Activated CD8-positive, alpha-beta memory T cell treated with anti-CD3 and anti-CD28 coated beads for 36 hours (primary cell): ENCODE results near the gene CAPZA1. TPM values are rescaled to one million over a fixed set of nuclear protein-coding genes. Genes with fewer than 3 reads are reported as not detected.

ENCODE experiments used
- CTCF ChIA-PET: fragments of 350-600 bp; sonication (Branson Sonifier 250); formaldehyde crosslinking; loops from one replicate; lab custom pipeline; 2021; ENCODE audit warnings: antibody characterized with exemption; lab: Charles Lee
- POLR2A ChIA-PET: fragments of 350-600 bp; sonication (Branson Sonifier 250); formaldehyde crosslinking; loops from one replicate; lab custom pipeline; 2021; ENCODE audit warnings: antibody characterized with exemption; lab: Charles Lee
- total RNA-seq, 2 experiments: library from RNA; stranded (reverse); gene quantifications; one replicate each; pipeline ENCODE4 v1.2.3, GENCODE V29; 2021

CAPZA1 gene
- total RNA-seq: 100 to 1,000 TPM; 257 to 261 TPM

- ChIA-PET POLR2A (interaction anchor here (0.5 to 1.2 kb wide), 5 partner anchors 41 to 336 kb away, joined by 3 to 7 read pairs (median 3); partner anchors contain the start of genes MOV10 and SLC16A1), CTCF (interaction anchor here (1.0 to 2.5 kb wide), 2 partner anchors 50 to 229 kb away, joined by 3 to 8 read pairs; no protein-coding TSS in a partner anchor)
These were observed at the start of gene CAPZA1 for GRCh38 chr1:112619518-112620376. Gene CAPZA1 (plus strand): TSS chr1:112619832. CDS start chr1:112619845, 13 bp downstream.

GRCh38 chr1:112575154-112575804, 44.4 kb upstream of the CAPZA1 start:
- CTCF ChIA-PET: no interaction called here
- POLR2A ChIA-PET: no interaction called here

GRCh38 chr1:112576240-112576639, 43.4 kb upstream of the CAPZA1 start:
- ChIA-PET CTCF (no interaction called here), POLR2A (no interaction called here)

- ChIA-PET POLR2A (no interaction called here), CTCF (interaction anchor here (0.6 to 1.4 kb wide), 2 partner anchors 10 to 36 kb away, joined by 3 read pairs; no protein-coding TSS in a partner anchor)
These were observed 39.7 kb upstream of the CAPZA1 start for GRCh38 chr1:112579801-112580510.

GRCh38 chr1:112581586-112582192, 37.9 kb upstream of the CAPZA1 start:
- ChIA-PET POLR2A (no interaction called here), CTCF (interaction anchor here (0.7 kb wide), 1 partner anchor 76 kb away, joined by 4 read pairs; no protein-coding TSS in a partner anchor)

- ChIA-PET CTCF (interaction anchor here (1.3 kb wide), 1 partner anchor 117 kb away, joined by 3 read pairs; no protein-coding TSS in a partner anchor), POLR2A (no interaction called here)
These were observed 36.3 kb upstream of the CAPZA1 start for GRCh38 chr1:112583366-112583765.

GRCh38 chr1:112589766-112590165, 29.9 kb upstream of the CAPZA1 start:
- ChIA-PET POLR2A (no interaction called here), CTCF (interaction anchor here (1.3 kb wide), 1 partner anchor 9 kb away, joined by 3 read pairs; no protein-coding TSS in a partner anchor)

GRCh38 chr1:112594208-112594876, 25.3 kb upstream of the CAPZA1 start:
- CTCF ChIA-PET: interaction anchor here (0.6 kb wide), 1 partner anchor 16 kb away, joined by 4 read pairs; no protein-coding TSS in a partner anchor
- POLR2A ChIA-PET: no interaction called here

GRCh38 chr1:112599477-112599876, 20.2 kb upstream of the CAPZA1 start:
- ChIA-PET CTCF (no interaction called here), POLR2A (no interaction called here)

- ChIA-PET CTCF (no interaction called here), POLR2A (no interaction called here)
These were observed 16.6 kb upstream of the CAPZA1 start for GRCh38 chr1:112603012-112603411.

GRCh38 chr1:112603541-112603940, 16.1 kb upstream of the CAPZA1 start:
- ChIA-PET CTCF (no interaction called here), POLR2A (no interaction called here)

GRCh38 chr1:112605633-112606327, 13.9 kb upstream of the CAPZA1 start:
- POLR2A ChIA-PET: interaction anchor here (0.6 kb wide), 1 partner anchor 50 kb away, joined by 7 read pairs; no protein-coding TSS in a partner anchor

GRCh38 chr1:112614460-112615065, 5.1 kb upstream of the CAPZA1 start:
- ChIA-PET CTCF (interaction anchor here (1.0 to 1.9 kb wide), 3 partner anchors 113 to 224 kb away, joined by 3 to 10 read pairs (median 6); no protein-coding TSS in a partner anchor), POLR2A (no interaction called here)

More at GRCh38 chr1:112605633-112606327, 13.9 kb upstream of the CAPZA1 start:
- CTCF ChIA-PET: no interaction called here

GRCh38 chr1:112618114-112618720, 1.4 kb upstream of the CAPZA1 start:
- ChIA-PET CTCF (interaction anchor here (0.7 to 2.5 kb wide), 5 partner anchors 90 to 821 kb away, joined by 3 to 8 read pairs (median 3); no protein-coding TSS in a partner anchor), POLR2A (interaction anchor here (1.1 kb wide), 1 partner anchor 338 kb away, joined by 3 read pairs; the partner anchor contains the start of gene SLC16A1)

- ChIA-PET CTCF (interaction anchor here (1.0 to 2.5 kb wide), 3 partner anchors 51 to 228 kb away, joined by 3 to 8 read pairs (median 6); no protein-coding TSS in a partner anchor), POLR2A (interaction anchor here (0.7 to 1.2 kb wide), 4 partner anchors 50 to 337 kb away, joined by 3 to 7 read pairs (median 3); partner anchors contain the start of genes MOV10 and SLC16A1)
These were observed 713 bp upstream of the CAPZA1 start, which contains the start of gene ST7L for GRCh38 chr1:112618721-112619517. Gene ST7L (minus strand): TSS chr1:112619141. CDS start chr1:112619113, 28 bp downstream.
